Astrocyte of the cerebellum (primary cell): ENCODE measurements around the gene ARAP1.

Experiments used
- DNase-seq: peaks from one replicate; pipeline ENCODE4 v3.0.0-alpha.2; 2011; ENCODE audit warnings: low read depth
- H3K4me3 ChIP-seq: 2 replicates; pipeline ENCODE4 v1.5.1; 2011; ENCODE audit warnings: mild to moderate bottlenecking, low read depth, low read length, moderate library complexity
- in situ Hi-C: cut with HindIII; loops from 2 replicates; pipeline ENCODE4 v1.10.0; 2017; ENCODE audit warnings: low sequenced_read_pairs
- TF ChIP-seq, protein P1 (sequence below): IDR thresholded peaks from 2 replicates; pipeline ENCODE4 v1.5.1; 2012; ENCODE audit warnings: low read length, low read depth, moderate library complexity, mild to moderate bottlenecking; ENCODE audit errors: missing control alignments

Gene ARAP1

DNA sequence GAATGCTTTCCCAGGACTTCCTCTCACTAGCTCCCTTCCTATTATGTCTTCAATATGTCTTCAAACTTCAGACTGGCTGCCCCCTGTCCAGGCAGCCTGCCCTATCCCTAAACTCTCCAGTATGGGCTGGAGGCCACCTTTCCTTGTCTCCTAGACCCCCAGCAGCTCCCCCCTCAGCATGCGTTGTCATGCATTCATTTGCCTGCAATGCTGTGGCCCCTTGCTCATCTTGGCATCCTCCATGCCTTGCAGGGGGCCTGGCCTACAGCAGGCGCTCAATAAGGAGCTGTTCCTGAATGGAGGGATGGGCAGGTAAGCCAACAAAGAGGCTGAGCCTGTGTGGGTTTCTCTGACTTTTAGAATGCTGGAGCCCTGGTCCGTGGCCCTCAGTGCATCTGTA, 16.4 kb upstream of the ARAP1 start:
- no peak overlapping the region for H3K4me3 ChIP-seq
- no peak for DNase-seq
- in situ Hi-C loops: no loop called here
- TF ChIP-seq, protein P1, sequence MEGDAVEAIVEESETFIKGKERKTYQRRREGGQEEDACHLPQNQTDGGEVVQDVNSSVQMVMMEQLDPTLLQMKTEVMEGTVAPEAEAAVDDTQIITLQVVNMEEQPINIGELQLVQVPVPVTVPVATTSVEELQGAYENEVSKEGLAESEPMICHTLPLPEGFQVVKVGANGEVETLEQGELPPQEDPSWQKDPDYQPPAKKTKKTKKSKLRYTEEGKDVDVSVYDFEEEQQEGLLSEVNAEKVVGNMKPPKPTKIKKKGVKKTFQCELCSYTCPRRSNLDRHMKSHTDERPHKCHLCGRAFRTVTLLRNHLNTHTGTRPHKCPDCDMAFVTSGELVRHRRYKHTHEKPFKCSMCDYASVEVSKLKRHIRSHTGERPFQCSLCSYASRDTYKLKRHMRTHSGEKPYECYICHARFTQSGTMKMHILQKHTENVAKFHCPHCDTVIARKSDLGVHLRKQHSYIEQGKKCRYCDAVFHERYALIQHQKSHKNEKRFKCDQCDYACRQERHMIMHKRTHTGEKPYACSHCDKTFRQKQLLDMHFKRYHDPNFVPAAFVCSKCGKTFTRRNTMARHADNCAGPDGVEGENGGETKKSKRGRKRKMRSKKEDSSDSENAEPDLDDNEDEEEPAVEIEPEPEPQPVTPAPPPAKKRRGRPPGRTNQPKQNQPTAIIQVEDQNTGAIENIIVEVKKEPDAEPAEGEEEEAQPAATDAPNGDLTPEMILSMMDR: no peak

DNA sequence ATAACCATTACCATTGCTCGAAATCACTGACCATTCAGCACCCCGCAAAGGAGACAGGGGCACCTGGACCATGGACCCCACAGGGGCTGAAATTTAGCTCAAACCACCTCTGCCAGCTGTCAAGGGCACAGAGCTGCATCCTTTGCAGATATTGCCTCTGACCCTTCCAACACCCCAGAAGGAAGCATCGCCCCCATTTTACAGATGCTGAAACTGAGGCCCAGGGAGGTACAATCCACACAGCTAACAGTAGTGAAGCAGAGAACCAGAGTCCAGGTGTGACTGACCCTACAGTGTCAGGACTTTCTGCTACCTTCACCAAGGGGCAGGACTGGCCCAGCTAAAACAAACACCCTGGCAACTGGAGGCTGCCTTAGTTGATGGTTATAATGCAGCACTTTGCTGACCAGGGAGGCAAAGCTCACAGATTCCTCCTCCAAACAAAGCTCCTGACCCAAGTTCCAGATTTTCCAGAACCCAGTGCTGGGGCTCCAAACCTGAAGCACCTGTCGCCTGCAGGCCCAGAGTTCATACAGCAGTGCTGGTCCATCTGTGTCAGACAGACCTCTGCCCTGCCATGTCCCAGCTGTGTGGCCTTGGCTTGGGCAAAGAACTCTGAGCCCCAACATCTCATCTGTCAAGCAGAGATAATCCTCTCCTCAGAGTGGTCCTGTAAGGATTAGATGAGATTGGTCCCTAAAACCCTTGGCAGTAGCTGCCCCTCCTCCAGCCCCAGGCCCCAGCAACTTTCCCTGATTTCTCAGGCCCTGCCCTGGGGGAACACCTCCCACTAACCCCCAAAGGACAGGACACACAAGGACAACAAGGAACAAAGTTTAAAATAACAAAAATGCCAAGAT, 15.2 kb upstream of the ARAP1 start:
- in situ Hi-C loops: no loop called here
- no peak for DNase-seq
- H3K4me3 ChIP-seq: no peak overlapping the region
- TF ChIP-seq, protein P1: no peak

DNA sequence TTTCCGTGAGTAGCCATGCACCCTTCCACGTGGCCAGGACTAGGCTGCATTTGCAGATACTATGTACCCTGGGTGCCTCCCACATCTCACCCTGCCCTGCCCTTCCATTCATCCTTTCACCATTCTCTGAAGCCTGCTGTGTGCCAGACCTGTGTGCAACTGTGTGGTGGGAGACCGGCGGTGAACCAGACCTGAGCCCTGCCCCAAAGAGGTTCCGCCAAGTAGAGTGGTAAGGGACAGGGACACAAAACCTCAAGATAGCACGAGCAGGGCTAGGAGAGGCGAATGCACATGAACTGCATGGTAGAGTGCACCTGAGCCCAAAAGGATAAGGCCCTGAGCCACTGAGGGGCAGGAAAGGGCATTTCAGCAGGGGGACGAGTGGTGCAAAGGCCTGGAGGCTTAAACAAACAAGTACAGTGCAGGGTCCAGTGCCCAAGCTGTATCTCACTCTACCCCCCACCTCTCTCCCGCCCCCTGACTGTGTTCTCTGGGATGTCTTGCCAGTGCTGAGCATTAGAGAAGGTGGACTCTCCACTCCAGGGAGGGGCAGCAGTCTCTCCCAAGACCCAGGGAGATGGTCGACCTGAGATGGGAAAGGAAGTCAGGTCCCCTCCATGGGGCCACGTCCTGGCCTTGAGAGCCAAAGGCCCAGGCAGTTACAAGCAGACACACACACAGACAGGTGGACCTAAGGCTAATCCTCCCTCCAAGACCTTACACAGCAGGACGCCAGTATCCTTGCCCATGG, 14.1 kb upstream of the ARAP1 start:
- in situ Hi-C loops: no loop called here
- TF ChIP-seq, protein P1: no peak
- DNase-seq: no peak
- H3K4me3 ChIP-seq: no peak overlapping the region

DNA sequence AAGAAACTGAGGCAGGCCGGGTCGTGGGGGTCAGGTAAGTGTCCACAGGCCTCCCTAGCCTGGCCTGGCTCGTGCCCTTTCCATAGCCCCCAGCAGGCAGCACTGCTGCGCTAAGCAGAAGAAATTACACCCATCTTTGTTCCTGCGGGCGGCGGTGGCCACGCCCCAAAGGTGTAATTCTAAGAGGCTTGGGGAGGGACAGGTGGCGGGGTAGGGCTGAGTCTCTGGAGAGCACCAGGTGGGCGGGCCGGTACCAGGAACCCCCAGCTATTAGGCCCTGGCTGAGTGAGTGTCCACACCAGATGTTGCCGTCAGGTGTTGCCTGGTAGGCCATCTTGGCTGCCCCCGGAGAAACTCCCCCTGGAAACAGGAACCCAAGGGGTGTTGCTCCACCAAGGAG, 12.3 kb upstream of the ARAP1 start:
- in situ Hi-C loops: no loop called here
- no peak for DNase-seq
- TF ChIP-seq, protein P1: no peak
- H3K4me3 ChIP-seq: no peak overlapping the region

DNA sequence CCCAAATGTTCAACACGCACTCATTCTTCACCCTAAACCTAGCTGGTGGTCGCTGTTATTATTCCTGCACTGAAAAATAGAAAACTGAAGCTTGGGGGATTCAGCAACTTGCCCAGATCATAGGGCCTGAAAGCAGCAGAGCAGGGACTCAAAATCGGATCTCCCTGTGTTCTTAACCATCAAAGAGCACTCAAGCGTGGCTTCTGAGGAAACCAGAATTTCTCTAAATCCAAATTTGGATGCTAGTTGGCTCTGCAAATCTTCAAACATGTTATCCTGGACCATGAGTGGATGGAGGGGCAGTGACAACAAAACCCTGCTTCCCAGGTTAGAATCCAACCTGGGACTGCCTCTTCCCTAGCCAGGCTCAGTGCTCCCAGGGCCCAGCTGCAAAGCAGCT, 11.6 kb upstream of the ARAP1 start:
- no peak for DNase-seq
- TF ChIP-seq, protein P1: no peak
- no peak overlapping the region for H3K4me3 ChIP-seq
- in situ Hi-C loops: no loop called here

DNA sequence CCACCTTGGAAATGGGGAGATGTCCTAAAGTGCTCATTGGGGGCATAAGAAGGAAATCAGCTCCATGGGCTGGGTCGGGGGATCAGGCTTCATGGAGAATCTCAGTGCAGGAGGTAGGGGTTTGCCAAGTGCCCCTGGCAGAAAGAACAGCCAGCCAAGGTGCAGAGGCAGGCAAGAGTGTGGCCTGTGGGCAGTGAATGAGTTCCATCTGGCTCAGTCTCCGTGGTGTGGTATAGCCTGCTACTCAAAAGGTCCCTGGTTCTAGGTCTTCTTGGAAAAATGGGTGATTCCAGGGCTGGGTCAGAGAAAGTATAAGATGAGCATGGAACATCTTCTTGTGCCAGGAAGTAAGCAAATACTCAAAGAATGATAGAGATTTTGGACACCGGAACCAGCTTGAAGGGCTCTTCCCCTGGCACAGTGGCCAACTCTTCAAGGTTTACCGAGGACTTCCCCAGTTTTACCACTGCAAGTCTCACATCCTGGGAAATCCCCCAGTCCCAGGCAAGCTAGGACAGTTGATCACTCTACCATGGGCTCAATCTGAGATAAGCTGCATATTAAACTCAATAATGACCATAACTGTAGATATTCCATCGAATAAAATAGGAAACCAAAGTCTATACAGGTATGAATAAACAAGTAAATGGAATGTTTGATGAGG, 10.6 kb upstream of the ARAP1 start:
- in situ Hi-C loops: no loop called here
- TF ChIP-seq, protein P1: no peak
- no peak for DNase-seq
- H3K4me3 ChIP-seq: no peak overlapping the region
